NCI-H146 (cell line): Measurements from ENCODE around the gene SLCO4A1.

Experiments
- DNase-seq: peaks from one replicate; lab custom pipeline; 2025; lab: John Stamatoyannopoulos, UW

The SLCO4A1 gene

GRCh38 chr20:62717933-62718332, 75.6 kb downstream of the SLCO4A1 start:
- DNase-seq = no peak

GRCh38 chr20:62718546-62718945, 76.2 kb downstream of the SLCO4A1 start:
- no peak for DNase-seq

GRCh38 chr20:62719250-62719935, 77.1 kb downstream of the SLCO4A1 start:
- no peak for DNase-seq
